HUDEP-2 (cell line): ENCODE data around the gene GID4.
"Not testable (repeated sequence)": the region's sequence is repeated elsewhere in the genome, so short reads cannot be mapped to it uniquely, and the experiment has no call there.

Source experiments
- DNase-seq, 76 experiments: peaks; one replicate each; lab custom pipeline; 2025; ENCODE audit not compliant: unreplicated experiment in 76 of 76; lab: John Stamatoyannopoulos, UW

Gene GID4

DNA sequence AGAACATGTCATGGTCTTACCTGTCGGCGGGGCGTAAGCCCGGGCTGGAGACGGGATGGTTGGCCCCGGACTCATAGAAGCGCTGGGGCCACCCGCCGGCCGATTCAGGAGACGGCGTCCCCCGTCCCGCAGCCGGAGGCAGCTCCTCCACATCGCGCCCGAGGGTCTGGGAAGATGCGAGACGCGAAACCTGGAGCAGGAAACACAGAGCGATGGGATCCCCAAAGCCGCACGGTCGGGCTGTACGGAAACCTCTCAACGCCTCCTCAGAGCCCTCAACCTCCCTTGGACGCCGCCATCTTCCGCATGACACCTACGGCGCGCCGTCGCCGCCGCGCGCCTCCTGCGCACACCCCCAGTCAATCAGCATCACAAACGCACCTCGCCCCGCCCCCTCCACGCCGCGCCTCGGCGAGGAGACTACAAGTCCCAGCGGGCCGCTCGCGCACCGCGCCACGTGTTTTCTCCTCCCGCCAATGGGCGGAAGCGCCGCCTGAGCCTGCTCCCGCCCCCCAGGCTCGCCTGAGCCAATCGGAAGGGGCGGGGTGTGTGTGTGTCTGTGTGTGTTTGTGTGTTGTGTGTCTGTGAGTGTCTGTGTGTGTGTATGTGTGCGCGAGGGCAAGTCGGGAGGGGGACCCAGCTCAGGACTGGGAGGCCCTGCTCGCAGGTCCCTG, at the start of gene GID4, which contains the start of gene ATPAF2:
GID4 (plus strand) TSS at position 548 of the 674 bp plus-strand sequence; CDS start at position 605, 57 bp downstream.
ATPAF2 (minus strand) TSS at position 308 of the 674 bp plus-strand sequence; CDS start at position 153, 155 bp downstream.
- DNase-seq: peak; percentile 74 to 99 (median 98)

DNA sequence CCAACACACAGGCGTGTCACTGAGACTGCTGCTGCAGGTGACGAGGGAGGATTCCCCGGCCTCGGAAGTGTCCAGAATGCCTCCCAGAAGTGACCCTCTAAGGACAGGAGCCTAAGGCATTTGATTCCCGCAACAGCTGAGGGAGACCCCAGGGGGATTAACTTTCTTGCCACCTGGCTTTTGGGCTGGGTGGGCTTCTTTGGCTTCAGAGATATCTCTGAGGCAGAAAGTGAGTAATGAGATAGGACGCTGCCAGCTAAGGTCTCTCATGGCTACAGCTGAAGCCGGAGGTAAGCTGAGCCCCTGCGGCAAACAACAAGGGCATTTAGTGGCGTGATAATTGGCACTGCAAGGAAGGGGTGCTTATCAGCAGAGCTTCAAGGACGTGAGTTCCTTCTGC, 49.6 kb upstream of the GID4 start:
- no peak for DNase-seq

- no peak for DNase-seq
These were observed 48.9 kb upstream of the GID4 start for GRCh38 chr17:17990282-17990681.

DNA sequence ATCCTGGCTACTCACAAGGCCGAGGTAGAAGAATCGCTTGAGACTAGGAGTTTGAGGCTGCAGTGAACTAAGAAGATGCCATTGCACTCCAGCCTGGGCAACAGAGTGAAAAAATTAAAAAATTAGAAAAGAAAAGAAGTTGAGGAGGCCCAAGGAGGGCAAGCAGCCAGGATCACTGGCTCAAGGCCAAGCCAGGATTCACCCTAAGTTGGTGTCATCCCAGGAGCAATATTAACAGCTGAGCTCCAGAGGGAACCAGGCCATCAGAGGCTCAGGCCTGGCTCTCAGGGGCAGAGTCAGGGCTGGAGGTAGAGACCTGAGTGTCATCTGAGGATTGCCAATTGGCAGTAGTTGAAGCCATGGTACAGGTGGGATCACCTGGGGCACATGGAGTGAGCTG, 45.8 kb upstream of the GID4 start:
- DNase-seq: no peak

DNA sequence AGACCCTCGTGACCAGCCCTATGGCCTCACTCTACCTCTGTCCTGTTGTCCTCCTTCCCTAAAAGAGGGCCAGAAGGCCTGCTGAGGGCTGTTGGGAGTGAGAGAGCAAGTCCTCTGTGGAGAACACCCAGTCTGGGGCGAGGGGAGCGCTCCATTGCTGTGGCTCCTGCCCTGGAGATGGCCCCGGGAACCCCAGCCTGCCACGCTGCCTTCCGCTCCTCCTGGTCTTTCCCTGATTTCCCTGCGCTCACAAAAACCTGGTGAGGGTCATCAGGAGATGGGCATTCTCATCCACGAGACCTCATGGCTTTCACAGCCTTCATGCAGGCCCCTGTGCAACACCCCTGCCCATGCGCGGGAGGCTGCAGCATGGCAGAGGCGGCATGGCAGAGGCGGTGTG, 45.4 kb upstream of the GID4 start:
- no peak for DNase-seq

DNA sequence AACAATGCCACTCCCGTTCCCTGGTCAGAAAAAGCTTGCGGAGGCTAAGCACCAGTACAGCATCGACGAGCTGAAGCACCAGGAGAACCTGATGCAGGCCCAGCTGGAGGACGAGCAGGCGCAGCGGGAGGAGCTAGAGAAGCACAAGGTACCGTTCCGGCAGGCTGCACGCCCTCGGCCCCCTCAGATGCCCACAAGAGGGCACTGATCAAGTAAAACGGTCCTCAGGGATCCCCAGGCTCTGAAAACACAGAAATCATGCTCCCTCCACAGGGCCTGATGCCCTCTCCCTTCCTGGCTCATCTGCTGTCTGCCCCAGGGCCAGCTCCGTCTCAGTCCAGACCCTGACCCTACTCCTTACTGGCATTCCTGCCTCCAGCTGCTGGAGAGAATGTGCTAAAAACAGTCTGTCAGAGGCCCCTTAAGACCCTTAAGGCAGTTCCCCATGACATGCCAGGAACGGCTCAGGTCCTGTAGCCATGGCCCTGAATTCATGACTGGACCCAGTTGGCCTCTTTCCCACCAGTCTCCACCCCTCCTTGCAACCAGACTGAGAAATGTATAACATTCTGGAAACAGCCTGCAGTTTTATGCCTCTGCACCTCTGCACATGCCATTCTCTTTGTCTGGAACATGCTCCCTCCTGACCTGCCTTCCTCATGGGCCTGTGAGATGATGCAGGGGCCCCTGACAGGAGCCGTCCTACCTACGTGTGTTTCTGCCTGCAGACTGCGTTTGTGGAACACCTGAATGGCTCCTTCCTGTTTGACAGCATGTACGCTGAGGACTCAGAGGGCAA, 44.7 kb upstream of the GID4 start:
- DNase-seq: peak in 38 of 76 experiments; percentile 4 to 65 (median 28)

- DNase-seq: not testable (repeated sequence)
These were observed 43.3 kb upstream of the GID4 start for GRCh38 chr17:17995887-17996286.

DNA sequence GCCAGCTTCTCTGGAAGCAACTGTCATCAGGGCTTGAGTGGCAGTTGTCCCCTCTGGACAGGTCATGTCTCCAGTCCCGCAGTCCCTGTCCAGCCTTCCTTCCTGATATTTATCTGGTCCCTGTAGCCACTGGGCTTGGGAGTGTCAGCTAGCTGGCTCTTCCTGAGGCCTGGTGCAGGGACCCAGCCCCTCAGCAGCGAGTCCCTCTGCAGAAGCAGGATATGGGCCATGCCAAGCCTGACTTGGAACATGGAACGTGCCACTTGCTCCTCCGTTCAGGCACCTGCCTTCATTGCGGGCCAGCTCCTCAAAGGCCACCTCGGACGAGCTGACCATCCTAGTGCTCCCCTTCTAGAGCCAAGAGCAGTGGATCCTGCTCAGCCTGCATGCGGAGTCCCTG, 40.3 kb upstream of the GID4 start:
- no peak for DNase-seq

DNA sequence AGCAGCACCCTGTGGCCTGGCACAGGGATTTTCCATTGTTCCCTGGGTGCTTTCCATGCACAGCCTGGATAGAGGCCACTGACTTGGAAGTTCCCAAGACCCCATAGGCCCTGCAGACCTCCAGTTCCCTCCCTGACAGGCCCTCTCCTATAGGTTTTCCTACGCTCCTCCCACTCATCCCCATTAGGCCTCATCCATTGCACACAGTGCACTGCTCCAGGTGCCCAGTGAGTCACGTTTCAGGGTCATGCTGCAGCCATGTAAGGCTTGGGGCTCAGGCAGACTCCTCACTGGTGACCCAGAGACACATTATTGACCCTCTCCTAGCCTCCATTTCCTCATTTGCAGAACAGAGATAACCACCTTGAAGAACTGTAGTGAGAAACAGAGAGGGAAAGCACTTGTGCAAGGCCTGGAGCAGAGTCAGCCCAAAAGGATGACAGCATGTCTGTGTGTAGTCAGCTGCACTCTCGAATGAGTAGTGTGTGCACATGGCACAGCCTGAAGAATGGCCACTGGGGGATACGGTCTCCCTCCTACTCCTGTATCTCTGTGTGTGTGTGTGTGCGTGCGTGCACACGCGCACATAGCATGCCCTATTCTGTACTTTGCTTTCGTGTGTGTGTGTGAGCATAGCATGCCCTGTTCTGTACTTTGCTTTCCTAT, 39.7 kb upstream of the GID4 start:
- DNase-seq: no peak

GRCh38 chr17:18000030-18000408, 39.2 kb upstream of the GID4 start:
- DNase-seq: no peak

GRCh38 chr17:18002171-18002570, 37.0 kb upstream of the GID4 start:
- no peak for DNase-seq

- no peak for DNase-seq
These were observed 34.9 kb upstream of the GID4 start for GRCh38 chr17:18004345-18004744.

DNA sequence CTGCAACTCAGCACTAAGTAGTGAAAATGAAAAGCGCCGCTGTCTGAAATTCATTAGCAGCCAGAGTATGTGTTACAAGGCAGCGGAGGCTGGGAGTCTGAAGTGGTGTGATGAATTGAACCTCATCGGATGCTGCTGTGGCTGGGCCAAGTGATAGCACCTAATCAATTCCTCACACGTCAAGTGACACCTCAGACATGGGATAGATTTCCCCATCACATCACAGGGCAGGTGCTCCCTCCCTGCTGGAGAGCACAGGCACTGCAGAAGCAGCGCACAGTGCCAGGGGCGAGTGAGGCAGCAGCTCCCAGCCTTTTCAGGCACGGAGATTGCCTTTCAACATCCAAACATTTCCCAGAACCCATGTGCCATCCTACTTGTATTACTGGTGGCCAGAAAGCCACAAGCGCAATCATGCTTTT, 34.3 kb upstream of the GID4 start:
- no peak for DNase-seq

- DNase-seq: no peak
These were observed 33.7 kb upstream of the GID4 start for GRCh38 chr17:18005496-18005895.

DNA sequence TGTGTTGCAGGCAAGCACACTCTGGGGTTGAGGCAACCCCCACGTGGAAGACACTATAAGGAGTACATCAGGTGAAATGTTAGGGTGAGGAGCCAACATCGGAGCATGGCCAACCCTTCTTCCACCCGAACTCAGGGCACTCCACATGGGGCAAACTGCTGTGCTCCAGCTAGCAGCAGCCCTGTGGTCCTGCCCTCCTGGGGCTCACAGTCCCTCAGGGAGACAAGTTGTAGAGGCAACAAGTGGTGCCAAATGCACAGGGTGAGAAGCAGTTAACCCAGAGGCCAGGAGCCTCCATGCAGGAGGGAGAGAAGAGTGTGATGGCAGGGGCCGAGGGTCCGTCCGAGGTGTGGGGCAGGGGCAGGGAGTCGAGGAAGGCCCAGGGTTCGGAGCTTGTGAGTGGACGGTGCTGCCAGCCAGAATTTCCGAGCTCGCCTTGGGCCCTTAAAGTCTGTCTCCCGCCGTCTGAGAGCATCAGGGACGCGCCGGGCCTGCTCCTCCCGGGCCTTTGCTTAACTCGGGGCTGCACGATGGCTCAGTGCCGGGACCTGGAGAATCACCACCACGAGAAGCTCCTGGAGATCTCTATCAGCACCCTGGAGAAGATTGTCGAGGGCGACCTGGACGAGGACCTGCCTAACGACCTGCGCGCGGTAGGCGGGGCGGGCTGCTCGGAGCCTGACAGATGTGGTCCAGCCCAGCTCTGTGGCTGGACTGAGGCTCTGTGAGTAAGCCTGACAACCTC, 32.5 kb upstream of the GID4 start:
- no peak for DNase-seq

DNA sequence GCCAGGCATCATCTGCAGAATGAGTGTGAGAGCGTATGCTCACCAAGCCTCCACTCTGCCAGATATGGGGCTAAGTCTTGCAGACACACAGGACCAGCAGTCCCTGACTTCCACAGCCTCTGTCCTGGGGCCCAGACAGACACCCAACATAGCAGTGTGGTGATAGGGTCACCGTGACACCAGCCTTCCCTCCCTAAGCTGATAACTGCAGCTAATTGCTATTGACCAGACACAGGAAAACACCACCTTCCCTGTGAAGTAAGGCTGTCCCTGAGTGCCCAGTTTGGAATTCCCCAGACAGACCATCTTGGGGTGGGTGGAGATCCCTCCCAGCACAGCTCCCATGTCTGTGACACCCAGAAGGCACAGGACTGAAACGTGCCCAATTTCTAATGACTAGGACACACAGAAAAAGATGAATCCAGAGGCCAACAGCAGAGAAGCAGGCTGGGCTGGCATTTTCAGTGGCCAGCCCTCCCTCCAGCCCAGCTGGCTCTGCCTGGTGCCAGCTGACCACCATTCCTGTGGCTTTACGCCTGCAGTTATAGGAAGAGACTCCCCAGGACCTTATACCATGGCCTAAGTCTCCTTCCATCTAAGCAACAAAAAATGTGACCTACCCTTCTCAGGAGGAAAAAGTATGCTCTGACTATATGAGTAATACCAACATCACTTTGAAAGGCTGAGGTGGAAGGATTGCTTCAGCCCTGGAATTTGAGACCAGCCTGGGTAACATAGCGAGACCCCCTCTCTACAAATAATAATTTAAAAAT, 30.5 kb upstream of the GID4 start:
- DNase-seq: no peak

DNA sequence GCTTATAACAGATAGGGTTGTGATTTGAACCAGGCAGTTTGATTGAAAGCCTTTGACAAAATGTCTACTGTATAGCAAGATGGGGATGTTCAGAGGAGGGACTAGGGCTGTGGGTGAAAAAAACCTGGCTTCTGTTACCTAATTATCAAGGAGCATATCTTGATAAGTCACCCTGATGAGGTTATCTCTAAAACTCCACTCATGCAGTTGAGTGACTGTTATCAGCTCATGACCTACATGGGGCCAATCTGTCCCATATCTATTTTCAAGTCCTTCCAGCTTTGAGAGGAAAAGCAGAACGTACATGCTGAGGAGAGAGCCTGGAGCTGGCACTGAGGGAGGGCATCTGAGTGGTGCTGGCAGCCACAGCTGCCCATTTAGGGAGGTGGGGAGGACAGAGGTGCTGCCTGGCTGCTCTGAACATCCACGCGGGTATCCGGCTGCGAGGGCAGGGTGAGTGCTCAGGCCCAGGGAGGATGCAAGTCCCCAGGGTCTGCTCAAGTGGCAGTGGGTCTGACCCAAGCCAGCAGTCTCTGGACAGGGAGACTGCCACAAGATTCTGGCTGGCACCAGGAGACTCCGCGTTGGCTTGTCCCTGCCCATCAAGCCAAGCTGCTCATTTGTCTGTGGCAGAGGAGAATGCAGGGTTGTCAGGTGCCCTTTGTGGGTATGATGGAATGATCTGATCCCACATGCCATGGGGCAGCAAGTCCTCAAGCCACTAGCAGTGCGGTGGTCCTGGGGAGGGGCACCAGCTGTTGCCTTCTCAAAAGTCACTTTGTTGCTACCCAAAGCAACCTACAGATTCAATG, 29.4 kb upstream of the GID4 start:
- peak in 4 of 76 experiments; percentile 10 to 22 (median 16) for DNase-seq

DNA sequence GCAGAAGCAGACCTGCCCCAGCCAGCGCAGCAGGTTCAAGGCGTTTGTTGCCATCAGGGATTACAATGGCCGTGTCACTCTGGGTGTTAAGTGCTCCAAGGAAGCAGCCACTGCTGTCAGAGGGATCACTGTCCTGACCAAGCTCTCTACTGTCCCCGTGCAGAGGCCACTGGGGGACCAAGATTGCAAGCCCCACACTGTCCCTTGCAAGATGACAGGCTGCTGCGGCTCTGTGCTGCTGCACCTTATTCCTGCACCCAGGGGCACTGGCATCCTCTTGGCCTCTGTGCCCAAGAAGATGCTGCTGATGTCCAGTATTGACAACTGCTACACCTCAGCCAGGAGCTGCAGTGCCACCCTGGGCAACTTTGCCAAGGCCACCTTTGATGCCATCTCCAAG, 27.9 kb upstream of the GID4 start:
- DNase-seq: no peak

GRCh38 chr17:18014006-18014405, 25.2 kb upstream of the GID4 start:
- no peak for DNase-seq
